Measurements from ENCODE around the gene CSRNP3.

Gene CSRNP3, protein sequence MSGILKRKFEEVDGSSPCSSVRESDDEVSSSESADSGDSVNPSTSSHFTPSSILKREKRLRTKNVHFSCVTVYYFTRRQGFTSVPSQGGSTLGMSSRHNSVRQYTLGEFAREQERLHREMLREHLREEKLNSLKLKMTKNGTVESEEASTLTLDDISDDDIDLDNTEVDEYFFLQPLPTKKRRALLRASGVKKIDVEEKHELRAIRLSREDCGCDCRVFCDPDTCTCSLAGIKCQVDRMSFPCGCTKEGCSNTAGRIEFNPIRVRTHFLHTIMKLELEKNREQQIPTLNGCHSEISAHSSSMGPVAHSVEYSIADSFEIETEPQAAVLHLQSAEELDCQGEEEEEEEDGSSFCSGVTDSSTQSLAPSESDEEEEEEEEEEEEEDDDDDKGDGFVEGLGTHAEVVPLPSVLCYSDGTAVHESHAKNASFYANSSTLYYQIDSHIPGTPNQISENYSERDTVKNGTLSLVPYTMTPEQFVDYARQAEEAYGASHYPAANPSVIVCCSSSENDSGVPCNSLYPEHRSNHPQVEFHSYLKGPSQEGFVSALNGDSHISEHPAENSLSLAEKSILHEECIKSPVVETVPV

DNA sequence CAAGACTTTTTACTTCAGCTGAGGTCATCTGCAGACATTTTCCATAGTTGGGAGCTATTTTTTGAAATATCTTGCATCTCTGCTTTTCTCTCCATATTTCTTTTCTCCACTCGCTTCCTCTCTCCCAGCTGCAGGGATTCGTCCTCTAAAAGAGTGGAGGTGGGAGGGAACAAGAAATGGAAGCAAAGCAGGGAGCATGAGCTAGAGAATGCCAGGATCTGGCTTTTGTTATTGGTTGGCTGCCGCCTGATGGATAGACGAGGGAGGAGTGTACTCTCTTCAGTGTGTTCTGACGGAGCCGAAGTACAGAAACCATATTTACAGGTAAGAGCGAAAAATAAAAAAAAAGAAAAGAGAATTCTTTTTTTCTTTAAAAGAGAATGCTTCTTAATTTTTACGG lies at the start of gene CSRNP3:
CSRNP3 (plus strand) TSS at position 282 of the 400 bp plus-strand sequence. CDS start 125,368 bp downstream, outside the sequence.
- DNase-seq (ENCODE audit: low spot score), result no peak

DNA sequence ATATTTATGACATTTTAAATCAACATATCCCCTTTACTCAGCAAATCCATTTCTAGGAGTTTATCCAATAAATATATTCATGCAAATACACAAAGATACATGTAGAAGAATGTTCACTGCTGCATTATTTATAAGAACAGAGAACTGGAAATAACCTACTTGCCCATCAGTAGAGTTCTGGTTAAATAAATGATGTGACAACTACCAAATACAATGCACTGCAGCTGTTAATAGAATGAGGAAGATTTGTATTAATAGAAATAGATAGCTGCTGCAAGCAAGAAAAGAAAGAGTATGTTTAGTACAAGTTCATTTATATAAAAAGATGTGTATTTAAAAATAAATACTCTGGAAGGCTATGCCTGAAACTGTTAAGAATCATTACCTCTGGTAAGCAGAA lies 49.3 kb upstream of the CSRNP3 start:
- no peak for DNase-seq (ENCODE audit: low spot score)

DNA sequence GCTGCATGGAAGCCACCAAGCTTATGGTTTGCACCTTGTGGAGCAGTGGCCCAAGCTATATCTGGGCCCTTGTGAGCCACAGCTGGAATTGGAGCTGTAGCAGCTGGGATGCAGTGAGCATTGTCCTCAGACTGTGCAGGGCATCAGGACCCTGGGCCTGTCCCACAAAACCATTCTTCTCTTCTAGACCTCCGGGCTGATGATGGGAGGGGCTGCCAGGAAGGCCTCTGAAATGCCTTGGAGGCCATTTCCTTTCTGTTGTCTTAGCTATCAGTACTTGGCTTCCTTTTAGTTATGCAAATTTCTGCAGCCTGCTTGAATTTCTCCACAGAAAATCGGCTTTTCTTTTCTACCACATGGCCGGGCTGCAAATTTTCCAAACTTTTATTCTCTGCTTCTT lies 46.4 kb upstream of the CSRNP3 start:
- DNase-seq (ENCODE audit: low spot score), result no peak

DNA sequence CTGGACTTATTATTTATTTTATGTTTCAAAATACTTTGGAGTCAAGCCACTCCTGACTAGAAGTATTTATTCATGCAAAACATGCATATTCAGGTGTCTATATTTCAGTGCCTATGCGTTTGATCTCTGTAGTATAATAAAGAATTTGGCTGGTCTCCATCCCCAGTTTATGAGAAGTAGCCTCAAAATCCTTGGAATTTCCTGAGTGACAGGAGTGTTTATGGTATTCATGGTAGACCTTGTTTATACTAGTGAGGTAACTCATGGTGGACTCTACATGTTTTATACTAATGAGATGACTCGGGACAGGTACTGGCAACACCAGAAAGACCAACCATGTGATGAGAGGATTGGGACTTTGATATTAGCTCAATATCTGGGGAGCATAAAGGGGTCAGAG lies 43.9 kb upstream of the CSRNP3 start:
- DNase-seq (ENCODE audit: low spot score), result no peak

DNA sequence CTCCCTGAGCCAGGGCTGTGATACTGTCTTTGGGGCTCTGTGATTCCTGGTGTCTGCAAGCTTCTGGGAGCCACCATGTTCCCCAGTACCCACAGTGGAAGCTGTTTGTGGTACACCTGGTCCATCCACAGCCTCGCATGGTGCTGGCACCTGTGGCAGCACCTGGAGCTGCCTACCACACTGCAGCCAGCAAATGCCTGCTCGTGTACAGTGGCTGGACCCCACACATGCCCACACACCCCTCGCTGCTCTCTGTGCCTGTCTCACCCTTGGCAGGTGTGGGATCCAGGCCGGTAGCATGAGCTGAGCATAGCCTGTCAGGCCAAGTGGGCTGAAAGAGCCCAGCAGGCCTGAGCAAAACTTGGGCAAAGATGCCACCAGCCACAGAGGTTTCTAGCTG lies 41.8 kb upstream of the CSRNP3 start:
- DNase-seq (ENCODE audit: low spot score), result no peak

DNA sequence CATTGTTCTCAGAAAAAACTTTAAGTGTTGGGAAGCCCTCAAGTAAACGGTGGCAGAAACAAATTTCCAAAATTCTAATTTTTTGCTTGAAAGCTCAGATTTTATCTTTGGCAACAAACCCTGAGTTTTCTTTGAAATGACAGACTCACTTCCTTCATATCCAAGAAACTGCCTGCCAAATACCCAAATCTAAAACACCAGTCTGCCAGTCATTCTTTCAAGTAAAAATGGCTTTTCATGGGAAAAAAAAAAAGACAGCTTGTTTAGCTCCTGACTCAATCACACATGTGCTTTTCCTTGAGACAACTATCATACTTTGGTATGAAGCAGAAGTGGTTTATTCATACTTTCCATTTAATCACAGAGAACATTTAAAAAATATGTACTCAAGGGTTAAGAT lies 40.6 kb upstream of the CSRNP3 start:
- no peak for DNase-seq (ENCODE audit: low spot score)

DNA sequence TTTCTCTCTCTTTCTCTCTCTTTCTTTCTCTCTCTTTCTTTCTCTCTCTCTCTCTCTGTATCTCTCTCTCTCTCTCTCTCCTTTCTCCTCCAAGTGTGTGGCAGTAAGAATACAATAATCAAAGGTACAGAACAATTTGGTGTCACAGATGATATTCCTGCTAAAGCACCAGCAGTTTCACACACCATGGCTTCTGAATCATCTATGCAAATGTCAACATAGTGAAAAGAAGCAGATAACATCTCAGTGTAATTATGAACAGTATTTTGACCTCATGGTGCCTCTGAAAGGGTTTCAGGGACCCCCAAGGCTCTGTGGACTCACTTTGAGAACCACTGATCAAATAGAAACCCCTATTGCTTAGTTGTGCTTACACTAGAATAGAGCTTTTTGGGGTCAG lies 38.5 kb upstream of the CSRNP3 start:
- no peak for DNase-seq (ENCODE audit: low spot score)

DNA sequence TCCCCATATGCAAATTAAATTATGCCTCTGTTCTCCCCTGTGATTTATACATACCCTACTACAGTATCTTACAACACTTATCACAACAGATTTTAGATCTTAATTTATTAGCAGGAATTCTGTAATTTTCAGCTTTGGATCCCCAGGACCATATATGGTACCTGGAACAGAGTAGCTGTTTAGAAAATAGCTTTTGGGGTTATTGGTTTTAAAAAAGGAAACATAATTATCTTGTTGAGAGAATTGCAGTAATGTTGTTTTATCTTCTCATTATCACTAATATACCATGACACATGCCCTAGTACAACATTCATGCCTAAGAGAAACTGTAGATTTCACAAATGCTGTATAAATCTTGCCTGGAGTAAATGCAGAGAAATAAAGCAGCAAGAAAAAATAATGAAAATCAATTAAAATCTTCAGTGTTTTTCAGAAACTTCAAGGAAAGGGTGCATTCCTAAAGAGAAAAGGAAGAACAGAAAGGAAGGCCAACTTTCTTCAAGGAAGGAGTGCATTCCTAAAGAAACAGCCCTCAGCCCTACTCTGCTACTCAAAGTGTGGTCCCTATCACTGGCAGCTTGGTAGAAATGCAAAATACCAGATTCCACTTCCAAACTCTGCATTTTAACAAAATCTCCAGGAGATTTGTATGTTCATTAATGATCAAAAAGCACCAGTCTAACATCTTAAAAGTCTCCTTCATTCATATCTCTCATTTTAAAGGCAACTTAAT lies 37.1 kb upstream of the CSRNP3 start:
- DNase-seq (ENCODE audit: low spot score), result no peak

DNA sequence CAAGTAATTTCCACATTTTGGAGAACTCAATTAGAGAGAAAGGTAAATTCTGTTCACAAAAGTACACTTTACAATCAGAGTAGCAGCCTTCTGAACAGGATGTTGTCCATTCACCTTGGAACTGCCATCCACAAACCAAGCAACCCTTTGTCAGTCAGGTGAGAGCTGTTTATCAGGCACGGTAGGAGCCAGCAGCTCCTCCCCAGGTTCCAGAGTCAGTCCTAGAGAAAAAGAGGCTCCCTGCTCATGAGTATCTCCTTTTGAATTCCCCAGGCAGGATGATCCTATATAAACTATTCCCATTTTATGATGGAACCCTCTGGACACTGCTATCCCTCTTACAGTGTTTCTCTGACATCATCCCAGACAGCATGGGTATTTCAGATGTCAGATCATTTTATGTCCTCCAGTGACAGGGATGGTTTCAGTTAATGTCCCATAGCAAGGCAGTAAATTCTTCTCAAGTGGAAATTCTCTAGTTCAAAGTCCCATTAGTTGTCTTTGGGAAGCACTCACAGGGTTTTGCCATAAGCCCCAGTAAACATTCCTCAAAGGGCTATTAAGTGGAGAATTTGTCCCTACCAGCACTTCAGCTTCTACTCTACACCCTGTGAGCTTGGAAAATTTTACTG lies 34.5 kb upstream of the CSRNP3 start:
- no peak for DNase-seq (ENCODE audit: low spot score)

DNA sequence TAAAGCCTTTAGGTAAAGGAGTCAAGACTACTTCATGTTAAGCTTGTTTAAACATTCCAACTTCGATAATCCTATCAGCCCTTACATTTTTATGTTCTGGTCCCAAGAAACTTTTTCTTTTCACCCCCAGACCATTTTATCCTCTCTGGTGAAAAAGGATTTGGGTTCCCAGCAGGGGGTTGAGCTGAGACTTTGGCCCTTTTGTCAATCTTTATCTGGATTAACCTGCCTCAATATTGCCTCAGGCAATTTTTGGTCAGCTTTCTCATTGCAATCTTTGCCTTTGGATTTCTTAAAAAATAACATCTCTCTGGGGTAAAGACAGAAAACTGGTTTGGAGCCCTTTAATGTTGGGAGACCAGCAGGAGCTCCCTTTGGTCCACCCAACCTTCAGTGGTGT lies 33.9 kb upstream of the CSRNP3 start:
- no peak for DNase-seq (ENCODE audit: low spot score)

DNA sequence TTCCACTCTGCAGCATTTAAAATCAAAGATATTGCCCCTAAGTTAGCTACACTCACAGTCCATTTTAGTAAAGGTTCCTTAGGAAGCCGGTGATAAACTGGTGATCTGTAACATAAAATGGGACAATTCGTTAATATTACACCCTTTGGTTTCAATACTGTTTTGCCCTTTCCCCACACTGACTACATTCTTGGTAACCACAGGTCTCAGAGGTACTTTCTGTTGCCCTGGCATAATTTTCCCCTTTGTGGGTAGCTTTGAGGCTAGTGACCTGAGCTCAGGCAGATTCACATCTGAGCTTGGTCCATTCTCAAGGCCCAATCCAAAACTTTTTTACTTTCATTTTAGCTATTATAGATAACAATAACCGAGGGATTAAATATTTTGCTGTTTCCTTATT lies 32.9 kb upstream of the CSRNP3 start:
- no peak for DNase-seq (ENCODE audit: low spot score)

DNA sequence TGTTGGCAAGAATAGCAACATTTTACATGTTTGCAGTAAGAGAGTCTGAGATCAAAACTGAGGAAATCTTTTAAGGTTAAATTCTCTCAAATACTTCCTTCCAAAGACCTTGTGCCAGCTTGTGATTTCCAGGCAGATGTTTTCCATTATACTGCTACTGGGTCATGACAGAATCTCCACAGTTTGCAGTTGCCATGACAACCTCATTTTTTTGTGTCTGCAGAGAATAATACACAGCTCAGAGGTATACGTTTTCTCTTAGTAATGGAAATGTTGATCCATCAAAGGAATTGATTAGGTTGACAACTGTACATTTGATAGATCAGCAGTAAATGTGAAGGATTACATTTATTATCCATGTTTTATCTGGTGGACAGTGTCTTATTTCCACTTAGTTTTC lies 29.1 kb upstream of the CSRNP3 start:
- no peak for DNase-seq (ENCODE audit: low spot score)

DNA sequence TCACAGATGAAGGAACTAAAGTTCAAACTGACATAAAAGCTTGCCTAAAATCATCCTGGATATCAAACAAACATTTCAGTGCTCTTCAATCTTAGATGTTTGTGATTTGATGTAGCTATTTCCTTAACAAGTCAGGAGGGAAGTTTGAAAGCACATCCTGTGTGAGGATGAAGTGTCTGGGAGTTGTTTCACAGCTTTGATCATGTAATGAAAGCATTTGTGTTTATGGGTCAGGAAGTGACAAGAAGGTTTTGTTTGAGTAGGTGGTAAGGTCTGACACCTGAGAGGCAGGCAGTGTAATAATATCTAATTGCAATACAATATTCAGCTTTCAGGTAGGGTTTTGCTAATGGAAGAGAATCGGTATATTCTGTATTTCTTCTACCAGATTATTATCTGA lies 26.0 kb upstream of the CSRNP3 start:
- no peak for DNase-seq (ENCODE audit: low spot score)

DNA sequence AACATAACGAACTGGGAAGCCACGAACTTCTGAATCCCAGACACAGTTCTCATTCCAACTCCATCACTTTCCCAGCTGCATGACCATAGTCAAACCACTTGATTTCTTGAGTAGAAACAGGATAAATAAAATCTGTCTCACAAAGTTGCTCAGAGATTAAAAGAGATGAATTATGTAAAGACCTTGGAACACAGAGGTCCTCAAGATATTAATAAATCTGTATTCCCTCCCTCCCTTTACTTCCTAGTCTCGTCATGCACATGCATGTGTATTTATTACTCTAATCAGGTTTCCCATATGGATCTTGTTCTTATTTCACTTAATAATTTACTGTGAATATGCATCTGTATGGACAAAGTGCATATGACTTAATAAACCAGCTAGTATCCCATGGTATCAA lies 21.1 kb upstream of the CSRNP3 start:
- DNase-seq (ENCODE audit: low spot score), result no peak

DNA sequence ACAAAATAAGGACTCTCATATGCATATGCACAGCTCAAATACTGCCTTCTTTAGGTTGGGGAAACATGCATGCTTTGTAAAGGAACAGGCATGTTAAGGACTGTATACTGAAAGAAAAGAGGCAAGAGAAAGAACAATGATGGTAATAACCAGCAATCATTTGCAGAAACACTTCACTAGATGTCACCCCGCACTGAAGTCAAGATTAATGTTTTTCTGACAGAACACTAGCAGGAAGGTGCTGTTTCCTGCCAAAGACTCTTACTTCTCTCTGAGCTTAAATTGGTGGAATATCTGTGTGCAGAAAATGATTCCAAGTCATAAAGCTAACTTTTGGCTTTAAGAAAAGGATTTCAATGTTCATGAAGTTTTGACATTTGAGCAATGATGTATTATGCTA lies 19.3 kb upstream of the CSRNP3 start:
- DNase-seq (ENCODE audit: low spot score), result no peak

DNA sequence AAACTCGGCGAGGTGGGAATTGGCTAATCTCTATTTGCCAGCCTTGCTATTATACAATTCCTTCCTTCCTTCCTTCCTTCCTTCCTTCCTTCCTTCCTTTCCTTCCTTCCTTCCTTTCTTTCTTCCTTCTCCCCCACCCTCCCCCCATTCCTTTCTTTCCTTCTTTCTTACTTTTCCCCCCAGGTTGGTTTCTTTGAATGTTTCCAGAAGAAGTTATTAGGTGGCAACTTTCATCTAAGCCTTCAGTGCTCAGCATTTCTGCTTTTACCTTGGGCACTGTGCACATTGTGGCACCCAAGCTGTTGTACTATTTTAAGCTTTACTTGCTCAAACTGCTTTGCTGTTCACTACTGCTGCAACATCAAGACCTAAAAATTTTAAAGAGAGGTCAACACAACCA lies 17.2 kb upstream of the CSRNP3 start:
- DNase-seq (ENCODE audit: low spot score), result no peak

DNA sequence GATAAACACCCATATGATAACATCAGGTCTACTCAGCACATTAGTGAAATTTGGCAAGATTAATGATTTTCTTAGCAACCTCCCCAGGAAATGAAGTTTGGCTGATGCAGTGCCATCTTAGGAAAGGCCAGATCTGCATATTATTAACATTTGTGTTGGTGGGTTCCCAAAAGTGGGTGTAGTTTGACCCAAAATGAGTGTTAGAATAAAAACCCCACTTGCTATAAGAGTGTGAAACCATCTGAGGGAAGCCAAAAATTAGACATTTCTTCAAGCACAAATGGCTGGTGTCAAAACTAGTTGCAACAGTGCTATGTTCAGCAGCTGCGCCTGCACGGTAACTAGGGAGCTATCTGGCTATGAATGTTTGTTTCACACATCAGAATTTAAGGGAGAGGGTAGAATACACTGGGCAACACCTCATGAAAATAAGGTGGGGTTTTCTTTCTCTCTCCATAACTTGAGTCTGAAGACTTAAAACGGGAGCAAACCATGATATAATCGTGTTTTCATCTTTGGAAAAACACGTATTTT lies 15.9 kb upstream of the CSRNP3 start:
- no peak for DNase-seq (ENCODE audit: low spot score)

DNA sequence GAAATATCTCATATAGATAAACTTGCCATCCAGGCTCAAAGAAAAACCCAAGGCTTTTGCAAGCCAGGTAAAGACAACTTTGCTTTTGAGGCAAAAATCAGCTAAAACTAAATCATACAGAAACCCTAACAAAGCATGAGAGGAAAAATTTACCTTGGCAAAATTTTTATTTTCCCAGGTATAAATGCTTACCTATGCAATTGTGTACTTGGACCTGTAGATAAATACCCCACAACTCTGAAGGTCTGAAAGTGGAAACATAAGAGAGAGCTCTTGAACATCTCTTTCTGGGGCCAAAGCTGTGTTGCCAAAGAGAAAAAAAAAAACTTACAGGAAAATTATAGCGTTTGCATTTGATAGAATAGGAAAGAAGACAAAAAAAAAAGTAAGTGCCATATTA lies 14.6 kb upstream of the CSRNP3 start:
- DNase-seq (ENCODE audit: low spot score), result no peak

DNA sequence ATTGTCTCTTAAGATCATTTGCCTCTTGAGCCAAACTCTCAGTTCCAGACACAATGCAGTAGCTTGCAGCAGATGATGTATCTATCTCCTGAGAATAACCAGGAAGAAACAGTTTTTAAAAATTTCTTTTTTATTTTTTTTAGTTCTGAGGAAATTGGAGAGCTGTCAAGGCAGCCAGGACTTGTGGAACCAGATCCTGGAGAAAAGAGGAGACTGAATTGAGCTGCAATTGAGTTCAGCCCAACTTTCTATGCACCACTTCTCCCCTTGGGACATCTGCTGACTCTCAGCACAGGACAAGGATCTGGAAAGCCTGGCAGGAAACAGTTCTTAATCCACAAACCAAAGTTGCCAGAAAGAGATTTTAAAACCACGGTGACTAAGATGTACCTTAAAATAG lies 13.5 kb upstream of the CSRNP3 start:
- no peak for DNase-seq (ENCODE audit: low spot score)

DNA sequence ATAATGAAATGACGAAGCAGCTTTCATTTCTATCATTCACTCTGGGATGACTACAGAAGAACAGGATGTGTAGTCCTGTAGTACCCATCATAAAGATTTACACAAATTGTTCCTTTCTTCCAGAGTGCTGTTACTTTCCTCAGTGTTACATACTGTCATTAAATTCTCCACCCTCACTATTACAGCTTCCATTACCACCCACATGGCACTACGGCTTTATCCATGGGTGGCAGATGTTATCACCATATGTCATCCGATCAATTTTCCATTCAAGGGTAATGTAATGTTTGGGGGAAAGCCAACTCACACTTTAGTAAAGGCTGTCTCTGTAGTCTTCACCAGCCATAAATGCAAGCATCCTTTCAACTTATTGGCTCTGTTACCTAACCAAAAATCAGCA lies 7.1 kb upstream of the CSRNP3 start:
- DNase-seq (ENCODE audit: low spot score), result no peak

DNA sequence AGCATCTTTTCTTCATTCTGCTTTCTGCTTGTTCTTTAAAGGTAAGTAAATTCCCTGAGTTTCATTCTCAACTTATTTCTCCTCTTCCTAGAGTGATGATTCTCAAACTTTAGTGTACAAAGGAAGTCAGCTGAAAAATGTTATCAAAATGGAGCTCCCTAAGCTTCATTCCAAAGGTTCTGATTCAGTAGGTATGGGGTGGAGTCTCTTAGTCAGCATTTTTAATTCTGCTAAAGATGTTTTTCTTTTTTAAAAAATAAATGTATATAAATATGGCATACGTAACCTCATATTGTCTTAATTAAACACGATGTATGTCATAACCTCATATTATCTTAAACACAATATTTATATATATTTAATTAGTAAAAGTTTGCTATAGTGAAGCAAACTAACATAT lies 3.1 kb upstream of the CSRNP3 start:
- DNase-seq (ENCODE audit: low spot score), result no peak

DNA sequence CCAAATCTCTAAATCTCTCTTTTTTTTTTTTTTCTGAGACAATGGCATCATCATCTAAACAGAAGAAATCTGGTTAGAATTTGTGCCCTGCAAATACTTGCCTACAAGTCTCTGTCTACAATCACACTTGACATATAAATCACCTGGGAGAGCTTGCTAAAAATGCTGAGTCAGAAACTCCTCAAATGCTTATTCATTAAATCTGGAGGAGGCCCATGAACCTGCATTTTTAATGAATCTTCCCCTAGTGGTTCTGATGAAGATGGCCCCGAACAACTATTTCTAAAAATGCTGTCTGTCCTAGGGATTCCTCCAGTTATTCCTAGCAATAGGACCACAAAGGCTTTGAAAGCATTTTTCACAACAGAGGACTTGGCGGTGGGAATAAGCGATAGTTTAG lies 1.6 kb upstream of the CSRNP3 start:
- DNase-seq (ENCODE audit: low spot score), result no peak

DNA sequence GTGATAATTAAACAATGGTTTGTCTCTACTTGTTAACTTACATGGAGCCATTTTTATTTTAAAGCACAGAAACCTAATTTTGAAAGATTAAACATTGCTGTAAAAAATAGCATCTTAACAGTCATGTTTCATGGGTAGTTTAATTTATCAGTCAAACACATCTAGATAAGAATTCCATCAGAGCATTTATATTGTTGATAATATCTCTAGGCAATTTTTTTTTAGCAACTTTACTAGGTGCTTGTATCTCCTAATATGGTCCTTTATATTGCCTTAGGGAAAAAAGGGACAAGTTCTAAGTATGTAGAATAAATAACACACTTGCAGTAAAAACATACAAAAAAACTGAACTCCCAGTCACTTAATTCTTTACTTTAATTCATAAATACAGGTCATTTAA lies 863 bp downstream of the CSRNP3 start:
- DNase-seq (ENCODE audit: low spot score), result no peak
